HPDE6-E6E7 (cell line): ENCODE data around the gene SH3GL2.

Source experiments
- DNase-seq: peaks from one replicate; pipeline ENCODE4 v3.0.0; 2011; ENCODE audit warnings: missing footprints; ENCODE audit errors: extremely low spot score

Gene SH3GL2

DNA sequence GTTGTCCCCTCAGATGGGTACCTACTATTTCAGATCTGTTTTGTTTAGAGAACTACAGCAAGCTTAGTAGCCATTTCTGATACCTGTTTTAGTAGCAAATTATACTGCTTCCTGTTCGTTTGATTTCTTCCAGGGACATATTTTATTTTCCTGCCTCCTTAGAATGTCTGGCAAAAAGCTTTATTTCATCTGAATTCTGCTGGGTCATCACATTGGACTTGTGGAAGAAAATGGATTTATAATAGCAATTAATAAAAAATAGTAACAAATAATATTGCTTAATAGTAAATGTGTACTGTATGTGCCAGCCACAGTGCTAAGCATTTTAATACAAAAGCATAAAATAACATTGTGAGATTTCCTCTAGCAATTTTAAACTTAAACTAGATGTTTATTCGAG, 79.4 kb downstream of the SH3GL2 start:
- no peak for DNase-seq

DNA sequence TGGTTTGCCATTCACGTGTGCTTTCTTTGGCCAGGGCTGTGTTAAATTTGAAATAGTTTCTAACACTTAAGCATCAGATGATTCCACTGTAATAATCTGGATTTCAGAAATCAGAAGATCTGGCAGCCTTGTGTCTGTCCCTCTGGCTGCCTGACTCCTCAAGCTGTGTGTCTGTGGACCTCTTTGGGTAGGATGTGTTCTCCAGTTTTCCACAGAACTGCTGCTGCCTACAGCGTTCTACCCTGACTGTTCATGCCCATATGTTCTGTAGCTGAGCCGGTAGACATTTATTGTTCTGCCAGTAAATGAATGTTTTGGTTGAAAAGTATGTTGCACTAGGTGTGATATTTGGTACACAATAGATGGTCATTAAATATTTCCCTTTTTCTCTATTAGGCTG, 81.3 kb downstream of the SH3GL2 start:
- DNase-seq = no peak

DNA sequence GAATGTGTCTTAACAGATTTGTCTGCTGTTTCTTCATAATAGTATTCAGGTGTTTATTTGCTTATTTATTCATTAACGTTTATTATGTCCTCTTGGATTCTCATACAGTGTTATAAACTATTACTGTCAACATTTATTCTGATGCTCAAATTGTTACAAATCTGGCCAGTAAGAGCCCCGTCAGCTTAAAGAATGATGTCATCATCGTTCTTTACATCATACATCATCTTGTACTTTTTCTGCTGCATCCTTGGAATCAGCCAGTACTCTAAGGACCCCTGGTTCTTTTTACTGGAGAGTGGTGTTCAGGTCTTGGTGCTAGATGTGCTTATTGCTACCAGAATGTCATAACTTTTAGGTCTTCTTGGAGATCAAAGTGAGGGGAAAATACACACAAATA, 86.6 kb downstream of the SH3GL2 start:
- DNase-seq = no peak

DNA sequence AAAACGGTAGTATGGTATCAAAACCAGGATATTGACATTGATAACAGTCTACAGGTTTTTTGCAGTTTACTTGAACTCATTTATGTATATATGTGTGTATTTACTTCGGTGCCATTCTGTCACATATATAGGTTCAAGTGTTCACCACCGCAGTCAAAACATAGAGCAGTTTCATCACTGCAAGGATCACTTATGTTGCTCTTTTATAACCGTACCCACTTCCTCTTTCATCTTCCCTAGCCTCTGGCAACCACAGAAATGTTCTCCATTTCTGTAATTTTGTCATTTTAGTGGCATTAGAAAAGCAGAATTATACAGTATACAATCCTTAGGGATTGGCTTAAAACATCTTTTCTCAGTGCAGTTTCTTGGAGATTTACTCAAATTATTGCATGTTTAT, 90.3 kb downstream of the SH3GL2 start:
- DNase-seq = no peak

DNA sequence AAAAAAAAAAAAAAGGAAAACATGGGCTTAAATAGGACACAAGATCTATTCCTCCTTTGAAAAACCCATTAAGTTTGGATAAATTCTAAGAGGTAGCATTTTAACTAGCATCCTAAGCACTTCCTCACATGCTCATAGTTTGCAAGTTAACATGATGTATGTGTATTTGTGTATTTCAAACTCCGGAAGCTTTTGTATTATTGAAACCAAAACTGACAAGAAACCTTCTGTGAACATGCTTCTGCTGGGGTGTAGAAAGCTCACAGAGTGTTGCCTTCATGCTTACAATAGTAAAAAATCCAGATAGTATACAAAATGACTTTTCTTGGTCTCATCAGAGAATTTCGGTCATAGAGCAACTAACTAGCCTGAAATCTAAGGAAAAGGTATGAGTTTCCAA, 103.8 kb downstream of the SH3GL2 start:
- no peak for DNase-seq

DNA sequence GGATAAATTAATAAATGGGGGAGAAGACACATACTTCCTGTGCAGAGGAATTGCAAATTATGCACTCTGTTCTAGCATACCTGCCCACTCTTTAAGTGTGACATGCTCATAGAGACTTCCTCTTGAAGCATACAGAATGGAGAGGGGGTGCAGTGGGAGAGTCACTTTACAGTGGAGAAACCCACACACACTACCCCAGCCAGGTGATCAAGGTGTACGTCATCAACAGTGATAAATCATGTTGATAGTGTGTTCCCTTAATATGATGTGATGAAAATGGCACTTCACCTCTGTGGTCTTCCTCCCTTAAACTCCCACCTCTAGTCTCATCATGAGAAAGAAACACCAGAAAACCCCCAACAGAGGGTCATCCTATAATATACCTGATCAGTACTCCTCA, 110.0 kb downstream of the SH3GL2 start:
- no peak for DNase-seq

DNA sequence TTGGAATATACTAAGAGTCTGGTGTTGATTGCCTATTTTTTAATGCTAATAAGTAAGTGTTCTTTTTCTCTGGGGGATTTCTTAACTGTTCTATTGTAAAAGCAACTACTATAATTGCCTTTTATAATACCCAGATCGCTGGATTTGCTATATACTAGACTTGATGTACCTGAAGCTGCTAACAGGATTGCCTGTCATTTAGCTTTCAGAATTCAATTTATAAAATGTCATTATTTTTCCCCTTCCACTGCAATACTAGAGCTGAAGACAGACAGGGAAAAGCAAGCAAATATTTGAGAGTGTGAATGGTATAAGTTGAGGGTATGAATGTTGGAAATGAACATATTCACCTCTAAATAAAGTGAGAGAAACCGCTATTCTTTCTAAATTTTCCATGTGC, 115.5 kb downstream of the SH3GL2 start:
- no peak for DNase-seq

DNA sequence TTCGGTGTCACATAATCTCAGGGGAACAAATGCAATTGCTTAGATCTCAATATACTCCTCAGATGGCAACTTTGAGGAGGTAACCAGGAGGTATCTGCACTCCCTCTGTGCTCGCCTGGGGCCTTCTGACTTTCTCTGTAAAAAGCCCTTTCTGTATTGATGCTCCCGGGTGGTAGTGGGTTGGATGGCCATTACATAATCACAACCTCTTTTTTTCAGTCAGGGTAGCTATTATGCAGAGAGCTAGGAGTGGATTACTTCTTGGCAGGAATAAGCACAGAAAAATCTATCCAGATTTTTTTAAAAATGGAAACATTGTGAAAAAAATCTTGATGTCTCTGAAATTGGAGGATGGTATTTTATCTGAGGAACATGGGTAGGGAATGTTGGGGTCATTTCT, 116.6 kb downstream of the SH3GL2 start:
- no peak for DNase-seq

DNA sequence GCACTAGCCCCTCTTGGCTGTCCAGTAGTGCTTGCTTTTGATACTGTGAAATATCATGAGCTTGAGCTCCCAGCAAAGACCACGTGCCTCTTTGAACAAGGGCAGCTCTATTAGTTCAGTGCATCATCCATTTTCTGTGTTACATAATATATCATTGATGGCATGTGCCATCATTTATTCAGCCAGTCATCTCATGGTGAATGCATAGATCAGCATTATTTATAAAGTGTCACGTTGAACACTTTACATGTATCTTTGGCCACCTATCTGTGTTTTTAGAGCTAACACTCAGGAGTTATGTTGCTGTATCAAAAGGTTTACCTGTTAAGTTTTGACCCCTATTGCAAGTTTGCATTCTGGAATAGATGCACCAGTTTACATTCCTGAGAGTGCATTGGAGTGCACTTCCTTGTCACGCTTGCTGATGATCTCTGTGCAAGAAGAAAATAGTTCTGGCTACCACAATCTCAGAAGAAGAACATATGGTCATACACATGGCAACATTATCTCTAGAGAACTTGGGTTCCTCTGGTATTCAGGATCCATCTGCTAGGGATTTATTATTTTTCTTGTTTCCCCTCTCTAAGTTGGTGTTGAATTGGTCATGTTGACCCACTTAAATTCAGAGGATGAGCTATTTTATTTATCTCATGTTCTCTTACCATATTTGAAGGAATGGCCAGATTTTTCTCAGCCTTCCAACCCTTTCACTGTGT, 120.9 kb downstream of the SH3GL2 start:
- DNase-seq = no peak

DNA sequence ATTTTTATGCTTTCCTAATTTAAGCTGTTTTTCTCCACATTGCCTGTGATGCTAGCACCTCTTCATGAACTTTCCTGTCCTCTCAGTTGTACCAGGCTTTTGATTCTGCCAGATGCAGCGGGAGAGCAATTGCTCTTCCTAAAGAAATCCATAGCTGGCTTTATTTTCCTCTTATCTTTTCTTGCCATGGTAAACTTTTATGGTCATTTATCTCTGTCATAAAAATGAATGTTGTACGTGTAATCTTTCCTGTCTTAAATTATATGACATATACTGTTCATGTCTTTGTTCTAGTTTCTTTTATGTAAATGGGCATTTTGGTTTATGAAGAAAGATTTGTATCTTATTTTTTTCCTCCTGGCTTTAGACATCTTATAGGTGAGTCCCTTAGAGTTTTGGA, 127.5 kb downstream of the SH3GL2 start:
- no peak for DNase-seq

DNA sequence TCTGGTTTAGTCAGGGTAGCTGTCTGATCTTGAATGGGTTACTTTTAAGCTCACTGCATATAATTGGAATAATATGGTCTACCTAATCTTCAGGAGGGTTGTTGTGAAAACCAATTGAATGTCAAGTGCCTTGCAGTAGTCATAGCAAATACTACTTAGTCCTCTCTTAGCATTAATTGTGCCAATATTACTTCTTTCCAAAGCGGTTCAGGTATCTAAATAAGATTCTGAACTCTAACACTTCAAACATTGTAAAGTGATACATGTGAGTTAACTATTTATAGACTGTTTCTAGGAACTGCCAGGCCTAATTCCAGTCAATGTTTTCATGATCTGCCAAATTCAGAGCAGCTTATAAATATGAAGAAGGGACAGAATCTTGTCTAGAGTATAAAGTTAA, 140.2 kb downstream of the SH3GL2 start:
- no peak for DNase-seq

DNA sequence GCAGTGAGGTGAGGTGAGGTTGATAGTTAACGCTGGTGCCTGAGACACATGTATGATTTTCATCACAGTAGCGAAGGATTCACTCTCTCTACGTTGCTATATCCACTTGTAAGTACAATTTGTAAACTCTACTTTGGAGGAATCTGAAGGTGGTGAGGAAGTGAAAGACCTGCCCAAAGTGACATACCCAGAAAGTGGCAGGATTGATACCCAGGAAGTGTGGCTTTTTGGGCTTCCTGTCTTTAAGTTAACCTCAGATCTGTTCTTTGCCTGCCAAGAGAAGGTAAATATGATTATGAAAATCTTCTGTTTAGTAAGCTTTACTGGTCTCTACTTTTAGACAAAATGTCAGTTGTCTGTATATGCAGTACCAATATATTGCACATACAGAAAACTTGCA, 143.1 kb downstream of the SH3GL2 start:
- DNase-seq = no peak

DNA sequence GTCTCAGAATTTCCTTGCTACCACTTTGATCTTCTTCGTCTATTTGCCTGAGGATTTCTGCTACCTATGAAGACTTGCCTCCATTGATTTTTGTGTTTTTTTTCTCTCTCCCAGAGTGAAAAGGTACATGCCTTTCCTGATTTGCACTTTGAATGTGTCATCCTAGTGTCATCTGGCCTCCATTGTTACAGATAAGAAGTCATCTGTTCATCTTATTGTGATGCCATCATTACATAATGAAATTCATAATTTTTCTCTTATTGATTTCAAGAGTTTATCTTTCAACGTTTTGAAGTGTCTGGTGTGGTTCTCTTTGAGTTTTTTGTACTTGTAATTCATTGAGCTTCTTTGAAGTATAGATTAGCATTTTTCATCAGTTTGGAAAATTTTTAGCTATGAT, 144.8 kb downstream of the SH3GL2 start:
- no peak for DNase-seq

DNA sequence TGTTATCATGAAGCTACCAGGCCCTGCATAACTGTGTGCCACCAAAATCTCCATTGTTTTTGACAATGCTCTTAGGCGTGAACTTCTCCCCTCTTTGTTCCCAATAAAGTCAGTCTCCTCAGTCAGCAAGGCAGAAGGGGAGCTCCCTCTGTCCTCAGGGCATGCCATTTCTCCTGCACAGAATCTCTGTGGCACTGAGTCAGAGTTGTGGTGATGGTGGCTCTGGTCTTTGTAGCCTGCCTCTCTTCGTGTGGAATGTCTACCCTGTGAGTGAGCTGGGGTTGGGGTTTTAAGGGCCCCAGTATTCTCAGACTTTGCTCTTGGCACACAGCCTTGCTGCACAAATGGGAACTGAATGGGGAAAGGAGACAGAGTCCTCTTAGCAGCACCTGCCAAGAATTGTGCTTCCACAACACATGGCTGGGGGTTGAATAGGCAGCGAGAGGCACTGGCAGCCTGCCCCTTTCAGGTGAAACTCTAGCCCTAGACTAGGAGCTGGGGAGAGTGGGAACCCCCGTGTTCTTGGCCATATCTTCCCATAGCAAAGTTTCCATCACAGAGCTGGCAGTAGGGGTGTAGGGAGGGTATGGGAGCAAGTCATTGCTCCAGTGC, 146.6 kb downstream of the SH3GL2 start:
- DNase-seq = no peak

DNA sequence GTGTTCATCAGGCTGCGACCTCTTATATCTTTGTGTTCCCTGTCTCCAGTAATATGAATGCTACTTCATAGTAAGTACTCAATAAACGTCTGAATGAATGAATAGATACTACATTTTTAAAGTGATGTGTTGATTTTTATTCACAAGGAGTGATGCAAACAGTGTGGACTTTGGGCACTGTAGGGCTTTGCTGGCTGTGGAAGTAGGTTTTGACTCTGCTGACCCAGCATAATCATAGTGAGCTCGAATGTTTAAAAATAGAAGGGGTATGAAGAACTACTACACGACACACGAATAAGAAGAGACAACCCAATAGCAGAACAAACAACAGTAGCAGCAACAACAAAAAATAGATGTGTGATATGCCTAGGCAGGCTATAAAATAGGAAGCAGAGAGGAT, 147.4 kb downstream of the SH3GL2 start:
- DNase-seq = no peak

DNA sequence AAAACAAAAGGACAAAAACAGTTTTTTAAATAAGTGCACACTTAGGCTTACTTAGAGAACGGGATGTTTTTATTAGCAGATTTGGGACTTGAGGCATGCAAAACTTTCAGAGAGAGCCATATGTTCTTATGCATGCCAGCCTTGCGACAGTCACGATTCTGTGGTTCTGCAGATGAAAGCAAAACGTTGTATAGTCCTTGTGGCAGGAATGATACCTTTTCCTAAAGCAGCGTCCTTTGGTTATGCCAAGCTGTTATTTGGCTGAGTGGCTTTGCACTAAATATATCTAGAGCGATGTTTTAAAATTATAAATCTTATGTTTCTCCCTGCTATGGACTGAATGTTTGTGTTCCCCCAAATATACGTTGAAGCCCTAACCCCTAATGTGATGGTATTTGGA, 152.0 kb downstream of the SH3GL2 start:
- DNase-seq = no peak

DNA sequence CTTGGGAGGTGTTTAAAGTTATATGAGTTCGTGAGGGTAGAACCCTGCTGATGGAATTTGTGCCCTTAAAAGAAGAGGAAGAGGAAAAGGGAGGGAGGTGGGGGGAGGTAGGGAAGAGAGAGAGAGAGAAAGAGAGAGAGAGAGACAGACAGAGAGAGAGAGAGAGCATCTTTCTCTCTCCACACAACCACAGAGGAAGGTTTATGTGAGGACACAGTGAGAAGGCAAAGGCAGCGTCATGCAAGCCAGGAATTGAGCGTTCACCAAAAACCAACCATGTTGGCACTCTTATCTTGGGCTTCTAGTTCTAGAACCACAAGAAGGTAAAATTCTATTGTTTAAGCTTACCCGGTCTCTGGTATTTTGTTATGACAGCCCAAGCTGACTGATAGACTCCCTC, 152.4 kb downstream of the SH3GL2 start:
- no peak for DNase-seq

DNA sequence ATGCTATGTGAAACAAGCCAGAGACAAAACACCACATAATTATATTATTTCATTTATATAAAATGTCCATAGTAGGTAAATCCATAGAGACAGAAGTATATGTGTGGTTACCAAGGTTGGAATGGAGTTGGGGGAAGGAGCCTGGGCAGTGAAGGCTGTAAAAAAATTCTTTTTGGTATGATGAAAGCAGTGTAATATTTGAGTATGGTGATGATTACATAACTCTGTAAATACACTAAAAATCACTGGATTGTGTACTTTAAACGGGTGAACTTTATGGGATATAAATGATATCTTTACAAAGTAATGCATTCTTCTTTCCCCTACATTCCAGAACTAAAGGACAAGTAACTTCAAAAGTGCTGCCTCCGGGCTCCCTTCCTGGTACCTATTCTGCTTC, 155.8 kb downstream of the SH3GL2 start:
- no peak for DNase-seq

DNA sequence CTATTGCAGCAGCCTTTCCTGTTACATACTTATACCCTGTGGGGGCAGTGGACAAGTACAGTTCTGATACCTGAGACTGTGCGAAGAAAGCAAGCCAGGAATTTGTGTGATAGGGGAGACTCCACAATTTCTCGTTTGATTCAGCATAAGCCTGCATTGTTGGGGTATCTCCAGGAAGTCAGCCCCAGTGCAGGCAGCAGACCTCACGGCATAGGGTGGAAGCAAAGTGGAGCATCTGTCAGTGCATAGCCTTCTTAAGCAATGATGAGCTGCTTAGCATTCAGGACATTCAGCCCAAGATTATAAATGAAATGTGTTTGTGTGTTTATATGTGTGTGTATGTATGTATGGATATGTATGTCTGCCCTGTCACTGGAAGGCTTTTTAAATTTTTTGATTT, 157.0 kb downstream of the SH3GL2 start:
- no peak for DNase-seq

DNA sequence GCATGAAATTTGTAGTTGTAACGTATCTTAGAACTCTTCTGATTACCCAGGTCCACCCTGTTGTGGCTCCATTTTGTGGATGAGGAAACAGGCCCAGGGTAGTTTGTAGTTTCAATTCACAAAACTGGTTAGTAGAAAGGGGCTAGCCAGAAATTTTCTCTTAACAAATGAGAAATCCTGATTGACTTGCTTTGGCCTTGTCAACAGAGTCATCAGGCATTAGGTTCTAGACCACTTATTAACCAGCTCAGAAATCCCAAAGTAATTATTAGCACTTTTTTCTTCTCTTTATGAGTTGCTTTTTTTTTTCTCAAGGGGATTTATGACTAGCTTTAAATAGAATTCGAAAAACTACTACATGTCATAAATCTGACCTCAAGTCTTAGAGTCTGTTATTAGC, 160.2 kb downstream of the SH3GL2 start:
- no peak for DNase-seq

DNA sequence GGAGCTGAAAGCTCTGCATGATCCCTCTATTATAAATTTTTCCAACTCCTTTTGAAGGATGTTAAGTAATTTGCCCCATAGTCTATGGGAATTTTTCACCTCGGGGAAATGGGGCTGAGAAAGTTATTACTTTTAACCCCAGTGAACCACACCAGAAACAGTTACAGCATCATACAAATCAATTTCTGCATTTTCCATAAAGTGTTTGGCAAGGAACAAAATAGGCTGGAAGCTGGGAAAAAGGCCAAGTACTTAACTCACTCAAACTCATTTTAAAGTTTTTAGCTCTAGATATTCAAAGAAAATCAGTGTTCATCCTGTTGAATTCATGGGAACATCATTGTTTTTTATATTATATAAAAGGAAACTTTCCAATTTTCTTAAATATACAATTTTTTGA, 160.9 kb downstream of the SH3GL2 start:
- DNase-seq = no peak

DNA sequence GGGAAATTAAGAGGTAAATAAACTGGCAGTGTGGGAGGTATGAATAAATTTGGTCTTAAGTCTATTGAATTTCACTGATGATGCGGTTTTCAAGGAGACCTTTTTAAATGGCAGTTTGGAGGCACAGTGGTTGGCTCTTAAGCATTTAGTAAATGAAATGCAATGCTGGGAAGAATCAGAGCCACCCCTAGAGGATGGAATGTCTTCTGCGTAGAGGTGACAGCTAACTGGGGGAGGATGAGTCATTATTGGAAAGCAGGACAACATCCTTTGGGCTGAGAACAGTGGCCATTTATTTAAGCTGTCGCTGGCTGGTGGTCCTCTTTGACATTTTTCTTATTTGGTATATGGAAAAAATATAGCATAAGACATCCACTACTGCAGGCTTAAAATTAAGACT, 163.2 kb downstream of the SH3GL2 start:
- no peak for DNase-seq

DNA sequence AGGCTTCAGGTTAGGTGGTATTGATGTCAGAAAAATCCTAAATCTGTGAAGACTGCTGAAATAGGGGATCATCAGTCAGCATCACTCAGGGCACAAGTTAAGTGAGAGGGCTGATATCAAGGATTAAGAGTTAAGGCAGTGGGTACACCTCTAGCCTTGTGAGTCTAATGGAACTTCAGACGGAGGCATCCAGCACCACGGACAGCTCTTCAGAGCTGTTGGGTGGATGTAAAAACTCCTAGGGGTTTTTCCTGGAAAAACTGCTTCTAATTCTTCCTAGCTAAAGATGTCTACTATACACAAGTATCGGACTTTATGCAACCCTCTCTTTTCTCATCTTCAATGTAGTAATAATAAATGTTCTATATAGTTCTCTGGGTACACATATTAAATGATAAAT, 165.9 kb downstream of the SH3GL2 start:
- DNase-seq = no peak

DNA sequence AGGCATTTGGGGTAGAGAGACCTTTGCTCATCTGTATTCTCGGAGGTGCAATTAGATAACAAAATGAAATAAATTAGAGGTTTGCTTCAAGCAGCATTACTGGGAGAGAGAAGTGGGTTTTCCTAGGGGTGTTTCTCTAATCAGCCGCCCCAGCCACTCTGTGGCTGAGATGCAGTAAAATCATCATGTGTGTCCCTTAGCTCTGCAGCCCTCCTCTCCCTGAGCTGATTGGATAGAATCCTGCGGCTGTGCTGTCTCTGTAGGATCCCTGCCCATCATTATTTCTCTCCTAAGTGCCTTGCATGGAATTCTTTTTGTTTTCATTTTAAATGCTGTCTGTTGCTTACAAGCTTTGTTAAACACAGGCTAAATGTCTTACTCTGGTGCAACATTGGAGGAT, 171.4 kb downstream of the SH3GL2 start:
- DNase-seq = no peak
